Caco-2 (cell line): ENCODE results near the gene LRMDA. TPM values are rescaled to one million over a fixed set of nuclear protein-coding genes. Genes with fewer than 3 reads are reported as not detected.

Experiments
- BruUV-seq: library from RNA; stranded (reverse); fragments of 400-500 nt; replicated peaks from 2 replicates; lab custom pipeline; 2021; lab: Mats Ljungman, UMichigan
- CTCF ChIA-PET: fragments of 300-600 bp; sonication (Branson Sonifier 250); formaldehyde crosslinking; loops from one replicate; lab custom pipeline; 2022; ENCODE audit warnings: antibody characterized with exemption; lab: Charles Lee
- POLR2A ChIA-PET: fragments of 300-600 bp; sonication (Branson Sonifier 250); formaldehyde crosslinking; loops from one replicate; lab custom pipeline; 2022; ENCODE audit warnings: antibody characterized with exemption; lab: Charles Lee
- DNase-seq, 2 experiments: peaks; one replicate each; pipeline versions ENCODE4 v3.0.0 to v3.0.0-alpha.2; 2020 to 2022
- H3K27me3 ChIP-seq: replicated peaks from 2 replicates; pipeline ENCODE4 v1.6.0; 2011; ENCODE audit warnings: low read length; ENCODE audit not compliant: control insufficient read depth, insufficient read depth
- H3K36me3 ChIP-seq: 2 replicates; pipeline ENCODE4 v1.5.1; 2011; ENCODE audit warnings: low read length; ENCODE audit not compliant: control insufficient read depth, insufficient read depth
- H3K4me1 ChIP-seq: fragments of 250-450 bp; sonication (Bioruptor Pico); 2 replicates; pipeline ENCODE4 v1.5.1; 2020; ENCODE audit warnings: mild to moderate bottlenecking
- H3K4me3 ChIP-seq: 2 replicates; pipeline ENCODE4 v1.5.1; 2011; ENCODE audit warnings: low read depth, mild to moderate bottlenecking, control low read depth, low read length
- H3K9me3 ChIP-seq: fragments of 250-450 bp; sonication (Bioruptor Pico); 2 replicates; pipeline ENCODE4 v1.5.1; 2020; ENCODE audit warnings: mild to moderate bottlenecking, moderate library complexity
- H3K27ac Mint-ChIP-seq: one replicate; pipeline ENCODE4 v1.8.0; 2022; ENCODE audit warnings: mixed read lengths; ENCODE audit not compliant: unreplicated experiment
- H3K27me3 Mint-ChIP-seq: one replicate; pipeline ENCODE4 v1.8.0; 2022; ENCODE audit warnings: mixed read lengths; ENCODE audit not compliant: insufficient read depth, unreplicated experiment
- H3K36me3 Mint-ChIP-seq: one replicate; pipeline ENCODE4 v1.8.0; 2022; ENCODE audit warnings: mild to moderate bottlenecking, mixed read lengths; ENCODE audit not compliant: insufficient read depth, unreplicated experiment
- H3K4me1 Mint-ChIP-seq: one replicate; pipeline ENCODE4 v1.8.0; 2022; ENCODE audit warnings: low read depth, mixed read lengths; ENCODE audit not compliant: unreplicated experiment
- H3K4me3 Mint-ChIP-seq: one replicate; pipeline ENCODE4 v1.8.0; 2022; ENCODE audit warnings: mild to moderate bottlenecking, moderate library complexity, mixed read lengths; ENCODE audit not compliant: unreplicated experiment
- H3K9me3 Mint-ChIP-seq: one replicate; pipeline ENCODE4 v1.8.0; 2022; ENCODE audit warnings: mixed read lengths; ENCODE audit not compliant: unreplicated experiment
- intact Hi-C: fragments of 100-400 bp; cut with micrococcal nuclease; formaldehyde crosslinking; loops from one replicate; pipeline ENCODE4 v1.10.0; 2022; ENCODE audit not compliant: unreplicated experiment
- total RNA-seq: library from RNA; stranded (reverse); gene quantifications from 2 replicates; pipeline ENCODE4 v1.2.3, GENCODE V29; 2022
- TF ChIP-seq, protein P1 (sequence below), 2 experiments: fragments of 200-600 bp in 1 of 2; IDR thresholded peaks; 1 replicate in 1 of 2; 2 replicates in 1 of 2; pipeline versions ENCODE4 v1.5.1 to v1.8.0; 2011 to 2022; ENCODE audit warnings: antibody characterized with exemption in 1 of 2, control low read depth in 1 of 2, inconsistent platforms in 1 of 2, low read depth in 1 of 2, low read length in 1 of 2, mild to moderate bottlenecking in 1 of 2, moderate library complexity in 1 of 2; ENCODE audit not compliant: insufficient read depth in 1 of 2, severe bottlenecking in 1 of 2, unreplicated experiment in 1 of 2

Gene LRMDA
- total RNA-seq, 1 experiment from 2014 or later, result 18.5 TPM

DNA sequence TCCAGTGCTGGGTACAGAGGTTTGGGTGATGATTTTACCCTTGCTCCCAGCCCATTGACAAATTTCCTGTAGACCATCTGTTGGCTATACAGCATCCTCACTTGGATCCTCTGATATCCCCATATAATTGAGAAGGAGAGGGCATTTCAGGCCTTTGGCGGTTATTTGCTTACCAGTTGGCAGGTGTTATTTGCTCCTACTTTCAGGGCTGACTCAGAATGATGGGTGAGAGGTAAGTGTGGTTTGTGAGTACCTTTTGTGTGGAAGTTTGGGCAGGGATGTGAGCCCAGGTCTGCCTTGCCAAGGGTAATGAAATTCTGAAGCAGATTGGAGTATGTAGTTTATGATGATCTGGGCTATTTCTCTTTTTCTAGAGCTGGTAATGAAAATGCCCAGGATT, 93.6 kb downstream of the LRMDA start:
- Histone ChIP-seq H3K36me3 (no peaks in the 10 kb centered on the region), H3K4me1 (no peaks in the 10 kb centered on the region), H3K4me3 (no peak overlapping the region), H3K9me3 (no peaks in the 10 kb centered on the region), H3K27me3 (no peaks in the 10 kb centered on the region)
- ChIA-PET POLR2A (no interaction called here), CTCF (no interaction called here)
- Mint-ChIP-seq H3K9me3 (no peaks in the 10 kb centered on the region), H3K4me3 (no peak overlapping the region), H3K27me3 (no peaks in the 10 kb centered on the region), H3K27ac (no peak overlapping the region), H3K36me3 (no peaks in the 10 kb centered on the region), H3K4me1 (no peaks in the 10 kb centered on the region)
- no peak for DNase-seq
- intact Hi-C loops, result no loop called here
- BruUV-seq, result no TSS peak
- TF ChIP-seq, protein P1, sequence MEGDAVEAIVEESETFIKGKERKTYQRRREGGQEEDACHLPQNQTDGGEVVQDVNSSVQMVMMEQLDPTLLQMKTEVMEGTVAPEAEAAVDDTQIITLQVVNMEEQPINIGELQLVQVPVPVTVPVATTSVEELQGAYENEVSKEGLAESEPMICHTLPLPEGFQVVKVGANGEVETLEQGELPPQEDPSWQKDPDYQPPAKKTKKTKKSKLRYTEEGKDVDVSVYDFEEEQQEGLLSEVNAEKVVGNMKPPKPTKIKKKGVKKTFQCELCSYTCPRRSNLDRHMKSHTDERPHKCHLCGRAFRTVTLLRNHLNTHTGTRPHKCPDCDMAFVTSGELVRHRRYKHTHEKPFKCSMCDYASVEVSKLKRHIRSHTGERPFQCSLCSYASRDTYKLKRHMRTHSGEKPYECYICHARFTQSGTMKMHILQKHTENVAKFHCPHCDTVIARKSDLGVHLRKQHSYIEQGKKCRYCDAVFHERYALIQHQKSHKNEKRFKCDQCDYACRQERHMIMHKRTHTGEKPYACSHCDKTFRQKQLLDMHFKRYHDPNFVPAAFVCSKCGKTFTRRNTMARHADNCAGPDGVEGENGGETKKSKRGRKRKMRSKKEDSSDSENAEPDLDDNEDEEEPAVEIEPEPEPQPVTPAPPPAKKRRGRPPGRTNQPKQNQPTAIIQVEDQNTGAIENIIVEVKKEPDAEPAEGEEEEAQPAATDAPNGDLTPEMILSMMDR (IDR thresholded peaks at IDR 0.05; ENCODE audit: insufficient read depth in 1 of 2, low read depth in 1 of 2, low read length in 1 of 2, severe bottlenecking in 1 of 2, unreplicated experiment in 1 of 2), result no peak

DNA sequence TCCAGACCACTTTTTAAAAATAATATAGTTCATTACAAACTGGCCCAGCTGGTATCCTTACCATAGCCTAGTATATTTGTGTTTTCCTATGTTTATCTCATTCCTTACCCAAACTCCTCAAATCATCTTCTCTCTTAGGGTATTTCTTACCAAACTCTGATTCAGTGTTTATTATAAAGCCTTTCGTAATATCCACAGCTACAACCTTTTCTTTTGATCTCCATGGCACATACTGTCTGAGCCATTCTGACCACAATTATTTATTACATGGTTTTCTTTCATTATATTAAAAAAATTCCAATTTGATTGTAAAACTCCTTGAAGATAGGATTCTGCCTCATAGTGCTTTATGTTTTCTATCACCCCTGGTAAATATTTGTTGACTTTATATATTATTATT, 94.2 kb downstream of the LRMDA start:
- TF ChIP-seq, protein P1 (IDR thresholded peaks at IDR 0.05; ENCODE audit: insufficient read depth in 1 of 2, low read depth in 1 of 2, low read length in 1 of 2, severe bottlenecking in 1 of 2, unreplicated experiment in 1 of 2), result no peak
- Histone ChIP-seq H3K4me3 (no peak overlapping the region), H3K36me3 (no peaks in the 10 kb centered on the region), H3K27me3 (no peaks in the 10 kb centered on the region), H3K9me3 (no peaks in the 10 kb centered on the region), H3K4me1 (no peaks in the 10 kb centered on the region)
- Mint-ChIP-seq H3K27ac (no peak overlapping the region), H3K9me3 (no peaks in the 10 kb centered on the region), H3K36me3 (no peaks in the 10 kb centered on the region), H3K4me1 (no peaks in the 10 kb centered on the region), H3K27me3 (no peaks in the 10 kb centered on the region), H3K4me3 (no peak overlapping the region)
- no peak for DNase-seq
- POLR2A ChIA-PET, result no interaction called here
- BruUV-seq, result no TSS peak
- CTCF ChIA-PET, result no interaction called here
- intact Hi-C loops, result no loop called here

DNA sequence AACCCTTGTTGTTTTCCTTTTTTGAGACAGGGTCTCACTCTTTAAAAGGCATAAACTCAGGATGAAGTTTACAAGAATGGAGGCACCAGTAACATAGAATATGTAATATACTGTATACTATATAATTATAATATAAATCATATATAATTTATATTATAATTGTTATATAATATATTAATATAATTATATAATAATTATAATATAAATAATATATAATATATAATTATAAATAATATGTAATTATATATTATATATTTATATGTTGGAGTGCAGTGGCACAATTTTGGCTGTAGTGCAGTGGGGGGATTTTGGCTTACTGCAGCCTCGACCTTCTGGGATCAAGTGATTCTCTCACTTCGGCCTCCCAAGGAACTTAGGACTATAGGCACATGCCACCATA, 96.1 kb downstream of the LRMDA start:
- no peaks in the 10 kb centered on the region for H3K27me3 ChIP-seq
- Mint-ChIP-seq H3K4me1 (no peaks in the 10 kb centered on the region), H3K4me3 (no peak overlapping the region), H3K27me3 (no peaks in the 10 kb centered on the region), H3K36me3 (no peaks in the 10 kb centered on the region), H3K27ac (no peak overlapping the region), H3K9me3 (no peaks in the 10 kb centered on the region)
- CTCF ChIA-PET, result no interaction called here
- no peaks in the 10 kb centered on the region for H3K36me3 ChIP-seq
- no peak overlapping the region for H3K4me3 ChIP-seq
- H3K4me1 ChIP-seq, result no peaks in the 10 kb centered on the region
- no peaks in the 10 kb centered on the region for H3K9me3 ChIP-seq
- no TSS peak for BruUV-seq
- DNase-seq, result no peak
- intact Hi-C loops, result no loop called here
- TF ChIP-seq, protein P1 (IDR thresholded peaks at IDR 0.05; ENCODE audit: insufficient read depth in 1 of 2, low read depth in 1 of 2, low read length in 1 of 2, severe bottlenecking in 1 of 2, unreplicated experiment in 1 of 2), result no peak
- POLR2A ChIA-PET, result no interaction called here
